ENCODE results near the gene FLAD1.

- TF ChIP-seq CTCF (IDR thresholded peaks at IDR 0.05) = no peak
- no peak for TF ChIP-seq POLR2A (IDR thresholded peaks at IDR 0.05)
- no peak for TF ChIP-seq EP300 (IDR thresholded peaks at IDR 0.05)
Observed at GRCh38 chr1:154968731-154969130, 14.4 kb upstream of the FLAD1 start.

Measured in ovary (tissue), 3 donors.